K562 (cell line): Measurements from ENCODE around the gene FKBP15. TPM values are rescaled to one million over a fixed set of nuclear protein-coding genes. Genes with fewer than 3 reads are reported as not detected.

Experiments used
- ATAC-seq: fragments of 200-7000 bp; cut with Tn5 transposase; 3 replicates; pipeline ENCODE4 v1.9.1; 2020; ENCODE audit warnings: moderate library complexity
- BruUV-seq: library from RNA; stranded (reverse); fragments of 400-500 nt; replicated peaks from 2 replicates; lab custom pipeline; 2021; lab: Mats Ljungman, UMichigan
- CTCF ChIA-PET: fragments of 300-600 bp; formaldehyde crosslinking; extraction: SDS; loops from one replicate; lab custom pipeline; 2021; ENCODE audit warnings: low intra/inter-chr PET ratio; lab: Yijun Ruan, JAX
- POLR2A ChIA-PET: fragments of 300-600, 350-650 bp; sonication (Branson Sonifier 250); formaldehyde crosslinking; extraction: SDS; loops from one replicate; lab custom pipeline; 2021; ENCODE audit warnings: antibody characterized with exemption, inconsistent platforms; lab: Yijun Ruan, JAX
- DNase-seq, 4 experiments: peaks; one replicate each; pipeline versions ENCODE4 v3.0.0 to v3.0.0-alpha.2; 2011 to 2018; ENCODE audit warnings: low spot score in 3 of 4, mixed read lengths in 3 of 4; ENCODE audit errors: extremely low read depth in 1 of 4
- FAIRE-seq: peaks from 2 replicates; lab custom pipeline; 2011; peaks lifted over from hg19 to GRCh38; lab: Jason Lieb, UNC
- H2AFZ ChIP-seq: 2 replicates; pipeline ENCODE4 v1.6.0; 2011; ENCODE audit warnings: low read depth, low read length, control low read depth, inconsistent platforms
- H3K27ac ChIP-seq: fragments of 200-600 bp; 3 replicates; pipeline ENCODE4 v1.8.0; 2011; ENCODE audit warnings: low read depth, mild to moderate bottlenecking, control low read depth, inconsistent platforms, low read length, moderate library complexity, mixed read lengths; ENCODE audit errors: extremely low read depth
- H3K27me3 ChIP-seq, 2 experiments: fragments of 300-600 bp in 1 of 2; 2 replicates in 1 of 2; 3 replicates in 1 of 2; pipeline versions ENCODE4 v1.6.0 to v1.8.0; 2011; ENCODE audit warnings: inconsistent platforms in 2 of 2, low read length in 2 of 2, mild to moderate bottlenecking in 1 of 2, mixed read lengths in 1 of 2, moderate library complexity in 1 of 2; ENCODE audit not compliant: control insufficient read depth in 2 of 2, insufficient read depth in 2 of 2
- H3K36me3 ChIP-seq: fragments of 300-600 bp; 3 replicates; pipeline ENCODE4 v1.8.0; 2011; ENCODE audit warnings: mild to moderate bottlenecking, low read length, inconsistent platforms; ENCODE audit not compliant: control insufficient read depth, insufficient read depth
- H3K4me1 ChIP-seq, 2 experiments: fragments of 200-600 bp in 1 of 2; replicated peaks in 1 of 2; 2 replicates in 1 of 2; 3 replicates in 1 of 2; pipeline versions ENCODE4 v1.5.1 to v1.8.0; 2011; ENCODE audit warnings: inconsistent platforms in 2 of 2, low read length in 2 of 2, mild to moderate bottlenecking in 1 of 2, mixed read lengths in 1 of 2, moderate library complexity in 1 of 2; ENCODE audit not compliant: control insufficient read depth in 2 of 2, insufficient read depth in 2 of 2
- H3K4me2 ChIP-seq: 2 replicates; pipeline ENCODE4 v1.6.1; 2011; ENCODE audit warnings: low read length, control low read depth, inconsistent platforms, mixed read lengths; ENCODE audit not compliant: insufficient read depth
- H3K4me3 ChIP-seq: fragments of 200-600 bp; sonication (generic), shearing (Covaris generic); 2 replicates; pipeline ENCODE4 v1.5.1; 2016; ENCODE audit warnings: control low read depth, inconsistent platforms
- H3K79me2 ChIP-seq: fragments of 200-600 bp; 3 replicates; pipeline ENCODE4 v1.8.0; 2011; ENCODE audit warnings: low read length, inconsistent platforms; ENCODE audit not compliant: control insufficient read depth, insufficient read depth
- H3K9ac ChIP-seq, 2 experiments: 2 replicates each; pipeline versions ENCODE4 v1.6.0 to v1.6.1; 2011; ENCODE audit warnings: low read depth in 2 of 2, low read length in 2 of 2, control low read depth in 1 of 2, inconsistent platforms in 1 of 2, mild to moderate bottlenecking in 1 of 2, mixed read lengths in 1 of 2; ENCODE audit not compliant: insufficient read depth in 1 of 2
- H3K9me1 ChIP-seq: one replicate; pipeline ENCODE4 v1.6.0; 2011; ENCODE audit warnings: inconsistent platforms, mild to moderate bottlenecking, low read length, moderate library complexity; ENCODE audit not compliant: control insufficient read depth, insufficient read depth
- H3K9me3 ChIP-seq: replicated peaks from 2 replicates; pipeline ENCODE4 v1.5.1; 2011; ENCODE audit warnings: low read depth, low read length, inconsistent platforms; ENCODE audit not compliant: control insufficient read depth, insufficient read depth
- H4K20me1 ChIP-seq: replicated peaks from 2 replicates; pipeline ENCODE4 v1.6.1; 2011; ENCODE audit warnings: low read length, inconsistent platforms, mixed read lengths; ENCODE audit not compliant: control insufficient read depth, insufficient read depth
- EHMT2 ChIP-seq: fragments of 450-650 bp; IDR thresholded peaks from 2 replicates; pipeline ENCODE4 v1.6.1; 2018; ENCODE audit warnings: antibody characterized with exemption
- ELF1 ChIP-seq: fragments of 200-800 bp; sonication (Bioruptor generic); IDR thresholded peaks from 2 replicates; pipeline ENCODE4 v1.6.1; 2016; ENCODE audit warnings: missing genetic modification characterization, missing compliant biosample characterization
- HIVEP1 ChIP-seq: fragments of 250-450 bp; sonication (Bioruptor Pico); IDR thresholded peaks from 2 replicates; pipeline ENCODE4 v1.4.0; 2020; ENCODE audit warnings: mild to moderate bottlenecking
- POLR3G ChIP-seq: IDR thresholded peaks from 2 replicates; pipeline ENCODE4 v1.6.1; 2011; ENCODE audit not compliant: insufficient read length, insufficient replicate concordance; ENCODE audit errors: extremely low read depth
- POU5F1 ChIP-seq: fragments of 150-350 bp; IDR thresholded peaks from 2 replicates; pipeline ENCODE4 v1.6.1; 2014; ENCODE audit warnings: borderline replicate concordance, low read length, low read depth, mild to moderate bottlenecking; ENCODE audit not compliant: partially characterized antibody
- STAT5A ChIP-seq: IDR thresholded peaks from 2 replicates; pipeline ENCODE4 v1.6.1; 2012; ENCODE audit warnings: low read length, inconsistent platforms, borderline replicate concordance
- ZNF174 ChIP-seq: fragments of 250-450 bp; sonication (Bioruptor Pico); IDR thresholded peaks from 2 replicates; pipeline ENCODE4 v1.4.0; 2020; ENCODE audit warnings: mild to moderate bottlenecking
- whole genome bisulfite sequencing: fragments of 100-300 bp; shearing (Covaris generic); methylation state at CpG from one replicate; pipeline ENCODE4 v1.1.6; 2016; ENCODE audit warnings: low coverage, mixed read lengths; ENCODE audit not compliant: insufficient coverage; ENCODE audit errors: missing lambda C conversion rate; 5-methylcytosine and 5-hydroxymethylcytosine counted together
- in situ Hi-C: fragments of 300-500 bp; cut with MboI; formaldehyde crosslinking; loops from 4 replicates; pipeline ENCODE4 v1.15.0; 2018; ENCODE audit warnings: inconsistent platforms, mixed read lengths
- intact Hi-C: fragments of 100-400 bp; cut with micrococcal nuclease; formaldehyde crosslinking; loops from 2 replicates; pipeline ENCODE4 v1.14.2; 2022
- polyA plus RNA-seq, 8 experiments: library from polyadenylated mRNA; depleted of rRNA in 4 of 8; stranded (reverse) in 5 of 8; unstranded in 3 of 8; fragments of >200 nt; fragmentation: Nextera tagmentation in 2 of 8; fragmentation: Illumina TruSeq in 1 of 8; extraction: Ambion mirVana in 2 of 8; extraction: Trizol in 1 of 8; gene quantifications; 2 replicates each; pipeline versions ENCODE4 v1.2.1 to v1.2.3, GENCODE V29; 2011 to 2014; ENCODE audit warnings: inconsistent platforms in 1 of 8, missing spikeins in 1 of 8
- total RNA-seq, 7 experiments: library from RNA; depleted of rRNA in 6 of 7; stranded (reverse); fragments of >200 nt in 6 of 7; fragmentation: Illumina TruSeq in 2 of 7; extraction: Trizol in 2 of 7; gene quantifications; 2 replicates each; pipeline versions ENCODE4 v1.2.1 to v1.2.3, GENCODE V29; 2011 to 2021; ENCODE audit warnings: low replicate concordance in 1 of 7
- TF ChIP-seq, protein P1 (sequence below): fragments of 450-650 bp; formaldehyde crosslinking; IDR thresholded peaks from 2 replicates; pipeline ENCODE4 v1.4.0; 2020; ENCODE audit warnings: mild to moderate bottlenecking, mixed read lengths

FKBP15 gene
- total and polyA plus RNA-seq, 9 of the 15 experiments (the other 6 are each of a cell fraction or from before 2014, with no cell fraction given): 8.7 to 38.0 (median 18.9) TPM

DNA sequence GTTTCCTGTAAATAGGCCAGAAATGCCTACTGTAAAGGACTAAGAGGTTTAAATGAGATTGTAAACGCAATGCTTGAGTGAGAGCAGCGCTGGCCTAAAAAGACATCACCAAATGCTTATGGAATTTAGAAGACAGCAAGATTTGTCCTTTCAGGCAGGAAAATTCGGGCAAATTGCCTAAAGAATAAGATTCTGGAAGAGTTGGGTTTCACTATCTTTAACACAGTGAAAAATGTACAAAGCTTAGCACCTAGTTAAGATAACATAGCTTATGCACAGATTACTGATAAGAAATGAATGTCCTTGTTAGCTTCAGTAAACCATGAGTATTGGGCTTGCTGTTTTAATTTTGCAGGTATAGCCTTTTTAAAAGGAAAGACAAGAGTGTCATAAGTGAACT lies 4.7 kb downstream of the FKBP15 start:
- no peak overlapping the region for H3K4me2 ChIP-seq
- H3K79me2 ChIP-seq: peaks cover 48% of the 10 kb centered on the region
- no peaks in the 10 kb centered on the region for H4K20me1 ChIP-seq
- H3K9ac ChIP-seq: no peak overlapping the region
- POLR2A ChIA-PET: no interaction called here
- 77% methylated on average over 3 of the region's 3 CpGs for WGBS
- H3K9me3 ChIP-seq: no peaks in the 10 kb centered on the region
- intact Hi-C loops (no loop called here), in situ Hi-C loops (no loop called here)
- TF ChIP-seq HIVEP1 (no peak), POLR3G (no peak), POU5F1 (no peak), EHMT2 (no peak), STAT5A (no peak), ZNF174 (CRISPR knock-in tag) (no peak), ELF1 (tag) (no peak)
- TF ChIP-seq, protein P1, sequence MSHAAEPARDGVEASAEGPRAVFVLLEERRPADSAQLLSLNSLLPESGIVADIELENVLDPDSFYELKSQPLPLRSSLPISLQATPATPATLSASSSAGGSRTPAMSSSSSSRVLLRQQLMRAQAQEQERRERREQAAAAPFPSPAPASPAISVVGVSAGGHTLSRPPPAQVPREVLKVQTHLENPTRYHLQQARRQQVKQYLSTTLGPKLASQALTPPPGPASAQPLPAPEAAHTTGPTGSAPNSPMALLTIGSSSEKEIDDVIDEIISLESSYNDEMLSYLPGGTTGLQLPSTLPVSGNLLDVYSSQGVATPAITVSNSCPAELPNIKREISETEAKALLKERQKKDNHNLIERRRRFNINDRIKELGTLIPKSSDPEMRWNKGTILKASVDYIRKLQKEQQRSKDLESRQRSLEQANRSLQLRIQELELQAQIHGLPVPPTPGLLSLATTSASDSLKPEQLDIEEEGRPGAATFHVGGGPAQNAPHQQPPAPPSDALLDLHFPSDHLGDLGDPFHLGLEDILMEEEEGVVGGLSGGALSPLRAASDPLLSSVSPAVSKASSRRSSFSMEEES (CRISPR knock-in tag): no peak
- peaks cover 20% of the 10 kb centered on the region; the same call in 1 of the 3 replicates for H3K36me3 ChIP-seq
- no peaks in the 10 kb centered on the region for H3K9me1 ChIP-seq
- DNase-seq (no peak), FAIRE-seq (no peak), ATAC-seq (no peak)
- H3K27me3 ChIP-seq: no peaks in the 10 kb centered on the region
- BruUV-seq: no TSS peak
- no peak overlapping the region for H3K27ac ChIP-seq
- no peak overlapping the region for H2AFZ ChIP-seq
- no peak overlapping the region for H3K4me3 ChIP-seq
- H3K4me1 ChIP-seq: peaks cover 0 to 7% of the 10 kb centered on the region in 2 experiments; a peak in 2 of 5 replicates
- CTCF ChIA-PET: no interaction called here
